A673 (cell line): ENCODE measurements around the gene SEZ6L. TPM values are rescaled to one million over a fixed set of nuclear protein-coding genes. Genes with fewer than 3 reads are reported as not detected.

ENCODE experiments used
- BruUV-seq: library from RNA; stranded (reverse); fragments of 400-500 nt; replicated peaks from 2 replicates; lab custom pipeline; 2021; lab: Mats Ljungman, UMichigan
- CTCF ChIA-PET: fragments of 300-600 bp; sonication (Branson Sonifier 250); formaldehyde crosslinking; loops from one replicate; lab custom pipeline; 2022; ENCODE audit warnings: antibody characterized with exemption; lab: Charles Lee
- POLR2A ChIA-PET: fragments of 300-600 bp; sonication (Branson Sonifier 250); formaldehyde crosslinking; loops from one replicate; lab custom pipeline; 2022; ENCODE audit warnings: antibody characterized with exemption; ENCODE audit not compliant: low non-redundant PET; lab: Charles Lee
- DNase-seq: peaks from one replicate; pipeline ENCODE4 v3.0.0-alpha.2; 2015; ENCODE audit warnings: low spot score
- H3K27ac ChIP-seq: fragments of 200-600 bp; sonication (generic); 2 replicates; pipeline ENCODE4 v1.5.1; 2016; ENCODE audit warnings: mixed run types, low read depth, mild to moderate bottlenecking, mixed read lengths, antibody characterized with exemption, low read length; ENCODE audit not compliant: poor library complexity, severe bottlenecking
- H3K27me3 ChIP-seq: fragments of 200-600 bp; sonication (generic); replicated peaks from 2 replicates; pipeline ENCODE4 v1.6.1; 2017; ENCODE audit warnings: mixed run types, low read depth, mild to moderate bottlenecking, mixed read lengths, antibody characterized with exemption, low read length; ENCODE audit not compliant: insufficient read depth, poor library complexity
- H3K36me3 ChIP-seq: fragments of 200-600 bp; sonication (generic); 2 replicates; pipeline ENCODE4 v1.6.1; 2016; ENCODE audit warnings: mixed run types, mild to moderate bottlenecking, mixed read lengths, antibody characterized with exemption, low read length; ENCODE audit not compliant: insufficient read depth, poor library complexity, severe bottlenecking
- H3K4me1 ChIP-seq: fragments of 200-600 bp; sonication (generic); 2 replicates; pipeline ENCODE4 v1.6.1; 2017; ENCODE audit warnings: mixed run types, mild to moderate bottlenecking, mixed read lengths, antibody characterized with exemption, low read length; ENCODE audit not compliant: insufficient read depth, poor library complexity, severe bottlenecking
- H3K4me3 ChIP-seq: fragments of 200-600 bp; sonication (generic); 2 replicates; pipeline ENCODE4 v1.5.1; 2016; ENCODE audit warnings: low read depth, mixed run types, mild to moderate bottlenecking, mixed read lengths, low read length; ENCODE audit not compliant: poor library complexity, severe bottlenecking
- H3K9me3 ChIP-seq: fragments of 200-600 bp; sonication (generic); 2 replicates; pipeline ENCODE4 v1.6.1; 2016; ENCODE audit warnings: mixed run types, low read depth, mild to moderate bottlenecking, mixed read lengths, antibody characterized with exemption, low read length; ENCODE audit not compliant: poor library complexity, severe bottlenecking
- CTCF ChIP-seq: fragments of 300-800, 200-600 bp; sonication (generic); conservative IDR thresholded peaks from 2 replicates; pipeline ENCODE4 v1.5.1; 2017; ENCODE audit warnings: low read depth, mild to moderate bottlenecking, antibody characterized with exemption, low read length, moderate library complexity, mixed read lengths
- EZH2 ChIP-seq: fragments of 200-600 bp; sonication (generic); IDR thresholded peaks from 2 replicates; pipeline ENCODE4 v1.6.1; 2017; ENCODE audit warnings: borderline replicate concordance, low read depth, mild to moderate bottlenecking, mixed read lengths, antibody characterized with exemption, low read length; ENCODE audit not compliant: poor library complexity, severe bottlenecking
- intact Hi-C: fragments of 100-400 bp; cut with micrococcal nuclease; formaldehyde crosslinking; loops from one replicate; pipeline ENCODE4 v1.10.0; 2022; ENCODE audit not compliant: unreplicated experiment
- total RNA-seq: library from RNA; stranded (reverse); gene quantifications from 2 replicates; pipeline ENCODE4 v1.2.3, GENCODE V29; 2021

Gene SEZ6L
- total RNA-seq, 1 experiment from 2014 or later = 6.3 TPM

GRCh38 chr22:26418620-26419019 lies 249.4 kb downstream of the SEZ6L start:
- POLR2A ChIA-PET = interaction anchor here (0.5 kb wide), 1 partner anchor 1460 kb away, joined by 3 read pairs; no protein-coding TSS in a partner anchor
- CTCF ChIA-PET = no interaction called here

GRCh38 chr22:26426924-26427323 lies 257.7 kb downstream of the SEZ6L start:
- Histone ChIP-seq H3K4me3 (no peak overlapping the region), H3K27ac (no peak overlapping the region), H3K27me3 (peaks cover 33% of the 10 kb centered on the region), H3K4me1 (peaks cover 11% of the 10 kb centered on the region), H3K9me3 (peaks cover 9% of the 10 kb centered on the region), H3K36me3 (no peaks in the 10 kb centered on the region)
- POLR2A ChIA-PET = no interaction called here
- intact Hi-C loops = no loop called here
- no TSS peak for BruUV-seq
- TF ChIP-seq CTCF (no peak), EZH2 (no peak)
- CTCF ChIA-PET = no interaction called here
- no peak for DNase-seq

More at GRCh38 chr22:26418620-26419019, 249.4 kb downstream of the SEZ6L start:
- intact Hi-C loops = no loop called here
- no peak for DNase-seq
- TF ChIP-seq EZH2 (no peak), CTCF (no peak)
- Histone ChIP-seq H3K9me3 (peaks cover 9% of the 10 kb centered on the region), H3K36me3 (no peaks in the 10 kb centered on the region), H3K4me1 (no peaks in the 10 kb centered on the region), H3K4me3 (no peak overlapping the region), H3K27ac (no peak overlapping the region), H3K27me3 (peaks cover 55% of the 10 kb centered on the region)
- no TSS peak for BruUV-seq

GRCh38 chr22:26428515-26429457 lies 259.5 kb downstream of the SEZ6L start, which contains the start of gene ASPHD2:
Gene ASPHD2 (plus strand): TSS chr22:26429260. CDS start chr22:26433616, 4,356 bp downstream.
- DNase-seq = peak; percentile 80
- no peaks in the 10 kb centered on the region for H3K36me3 ChIP-seq
- no peak for TF ChIP-seq EZH2
- no peak for TF ChIP-seq CTCF
- H3K27me3 ChIP-seq = peaks cover 30% of the 10 kb centered on the region
- POLR2A ChIA-PET = interaction anchor here (0.5 kb wide), 1 partner anchor 228 kb away, joined by 7 read pairs; no protein-coding TSS in a partner anchor
- no peaks in the 10 kb centered on the region for H3K9me3 ChIP-seq
- no peak within 1 kb of the TSS for H3K27ac ChIP-seq
- peak within 1 kb of the TSS; percentile 64 for H3K4me3 ChIP-seq
- intact Hi-C loops = no loop called here
- BruUV-seq = no TSS peak
- CTCF ChIA-PET = interaction anchor here (0.6 kb wide), 1 partner anchor 73 kb away, joined by 3 read pairs; no protein-coding TSS in a partner anchor
- peaks cover 11% of the 10 kb centered on the region for H3K4me1 ChIP-seq
